Fibroblast of mammary gland (primary cell): ENCODE measurements around the gene P3R3URF.

Source experiments
- DNase-seq: peaks from one replicate; pipeline ENCODE4 v3.0.0-alpha.2; 2010; ENCODE audit warnings: low read depth
- H3K4me3 ChIP-seq: 2 replicates; pipeline ENCODE4 v1.5.1; 2011; ENCODE audit warnings: low read depth, mild to moderate bottlenecking, low read length, moderate library complexity; ENCODE audit not compliant: control insufficient read depth
- TF ChIP-seq, protein P1 (sequence below): conservative IDR thresholded peaks from 2 replicates; pipeline ENCODE4 v1.5.1; 2011; ENCODE audit warnings: low read depth, low read length, inconsistent platforms; ENCODE audit not compliant: control insufficient read depth, insufficient read depth

The P3R3URF gene

GRCh38 chr1:46218443-46218842 is 42.2 kb upstream of the P3R3URF start:
- DNase-seq = no peak
- TF ChIP-seq, protein P1, sequence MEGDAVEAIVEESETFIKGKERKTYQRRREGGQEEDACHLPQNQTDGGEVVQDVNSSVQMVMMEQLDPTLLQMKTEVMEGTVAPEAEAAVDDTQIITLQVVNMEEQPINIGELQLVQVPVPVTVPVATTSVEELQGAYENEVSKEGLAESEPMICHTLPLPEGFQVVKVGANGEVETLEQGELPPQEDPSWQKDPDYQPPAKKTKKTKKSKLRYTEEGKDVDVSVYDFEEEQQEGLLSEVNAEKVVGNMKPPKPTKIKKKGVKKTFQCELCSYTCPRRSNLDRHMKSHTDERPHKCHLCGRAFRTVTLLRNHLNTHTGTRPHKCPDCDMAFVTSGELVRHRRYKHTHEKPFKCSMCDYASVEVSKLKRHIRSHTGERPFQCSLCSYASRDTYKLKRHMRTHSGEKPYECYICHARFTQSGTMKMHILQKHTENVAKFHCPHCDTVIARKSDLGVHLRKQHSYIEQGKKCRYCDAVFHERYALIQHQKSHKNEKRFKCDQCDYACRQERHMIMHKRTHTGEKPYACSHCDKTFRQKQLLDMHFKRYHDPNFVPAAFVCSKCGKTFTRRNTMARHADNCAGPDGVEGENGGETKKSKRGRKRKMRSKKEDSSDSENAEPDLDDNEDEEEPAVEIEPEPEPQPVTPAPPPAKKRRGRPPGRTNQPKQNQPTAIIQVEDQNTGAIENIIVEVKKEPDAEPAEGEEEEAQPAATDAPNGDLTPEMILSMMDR = no peak
- no peak overlapping the region for H3K4me3 ChIP-seq

GRCh38 chr1:46215504-46215903 is 39.2 kb upstream of the P3R3URF start:
- TF ChIP-seq, protein P1 = no peak
- DNase-seq = no peak
- H3K4me3 ChIP-seq = no peak overlapping the region

- H3K4me3 ChIP-seq = no peak overlapping the region
- no peak for DNase-seq
- TF ChIP-seq, protein P1 = no peak
Measured at GRCh38 chr1:46211051-46211450, 34.8 kb upstream of the P3R3URF start.

DNA sequence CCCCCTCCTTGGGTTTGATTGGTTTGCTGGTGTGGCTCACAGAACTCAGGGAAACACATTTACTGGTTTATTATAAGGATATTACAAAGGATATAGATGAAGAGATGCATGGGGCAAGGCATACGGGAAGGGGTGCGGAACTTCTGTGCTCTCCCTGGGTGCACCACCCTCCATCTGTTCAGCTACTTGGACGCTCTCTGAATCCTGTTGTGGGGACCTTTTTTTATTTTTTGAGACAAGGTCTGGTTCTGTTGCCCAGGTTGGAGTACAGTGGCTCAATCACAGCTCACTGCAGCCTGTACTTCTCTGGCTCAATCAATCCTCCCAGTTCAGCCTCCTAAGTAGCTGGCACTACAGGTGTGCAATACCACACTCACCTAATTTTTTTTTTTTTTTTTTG is 34.3 kb upstream of the P3R3URF start:
- no peak for DNase-seq
- TF ChIP-seq, protein P1 = no peak
- no peak overlapping the region for H3K4me3 ChIP-seq

DNA sequence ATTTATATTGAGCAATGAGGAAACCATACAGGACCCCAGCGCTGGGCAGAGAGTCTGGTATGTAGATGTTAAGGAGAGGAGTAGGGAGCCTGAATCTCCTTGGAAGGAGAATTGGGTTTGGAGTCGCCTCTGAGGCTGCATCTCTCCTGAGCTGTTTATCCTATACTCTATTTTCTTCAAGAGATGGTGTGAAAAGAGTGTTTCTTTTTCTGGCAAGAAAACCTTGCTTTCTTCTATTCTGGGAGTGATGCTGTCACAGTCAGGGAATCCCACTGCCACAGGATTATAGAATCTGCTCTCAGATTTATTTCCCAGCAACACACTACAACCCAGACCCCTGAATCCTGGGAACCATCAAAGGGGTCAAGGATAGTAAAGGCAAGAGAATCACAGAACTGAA is 30.1 kb upstream of the P3R3URF start:
- no peak for DNase-seq
- TF ChIP-seq, protein P1 = no peak
- H3K4me3 ChIP-seq = no peak overlapping the region

DNA sequence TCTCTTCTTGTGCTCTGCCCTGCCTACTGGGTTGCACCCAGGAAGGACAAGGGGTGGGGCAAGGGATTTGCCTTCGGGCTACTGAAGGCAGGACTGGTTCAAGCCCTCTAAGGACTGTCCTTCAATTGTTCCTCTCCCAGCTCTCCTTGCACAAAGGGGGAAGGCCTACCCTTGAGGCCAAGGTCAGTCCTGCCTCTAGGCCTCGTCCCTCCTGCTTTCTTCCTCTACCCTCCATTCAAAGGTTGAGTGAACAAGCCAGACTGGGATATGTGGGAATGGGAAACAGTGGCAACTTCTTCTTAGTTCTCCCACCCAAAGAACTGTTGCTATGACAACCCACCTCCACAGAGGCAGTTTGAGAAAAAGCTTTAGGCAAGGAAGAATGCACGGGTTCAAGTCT is 29.5 kb upstream of the P3R3URF start:
- no peak for DNase-seq
- TF ChIP-seq, protein P1 = no peak
- no peak overlapping the region for H3K4me3 ChIP-seq

DNA sequence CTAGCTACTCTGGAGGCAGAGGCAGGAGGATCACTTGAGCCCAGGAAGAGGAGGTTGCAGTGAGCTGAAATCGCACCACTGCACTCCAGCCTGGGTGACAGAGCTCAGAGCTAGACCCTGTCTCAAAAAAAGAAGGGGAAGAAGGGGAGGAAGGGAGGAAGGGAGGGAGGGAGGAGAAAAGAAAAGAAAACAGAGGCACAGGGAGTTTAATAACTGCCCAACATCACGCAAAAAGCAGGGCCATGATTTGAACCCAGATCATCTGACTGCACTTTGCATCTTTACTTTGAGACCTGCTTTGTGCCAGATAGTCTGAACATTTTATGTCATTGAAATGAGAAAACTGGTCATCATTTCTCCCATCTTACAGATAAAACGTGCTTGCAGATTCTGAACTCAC is 28.9 kb upstream of the P3R3URF start:
- H3K4me3 ChIP-seq = no peak overlapping the region
- no peak for DNase-seq
- TF ChIP-seq, protein P1 = no peak
